NCI-H2107 (cell line): Measurements from ENCODE around the gene SUMO3.

Experiments used
- DNase-seq: peaks from one replicate; lab custom pipeline; 2025; lab: John Stamatoyannopoulos, UW

Gene SUMO3

DNA sequence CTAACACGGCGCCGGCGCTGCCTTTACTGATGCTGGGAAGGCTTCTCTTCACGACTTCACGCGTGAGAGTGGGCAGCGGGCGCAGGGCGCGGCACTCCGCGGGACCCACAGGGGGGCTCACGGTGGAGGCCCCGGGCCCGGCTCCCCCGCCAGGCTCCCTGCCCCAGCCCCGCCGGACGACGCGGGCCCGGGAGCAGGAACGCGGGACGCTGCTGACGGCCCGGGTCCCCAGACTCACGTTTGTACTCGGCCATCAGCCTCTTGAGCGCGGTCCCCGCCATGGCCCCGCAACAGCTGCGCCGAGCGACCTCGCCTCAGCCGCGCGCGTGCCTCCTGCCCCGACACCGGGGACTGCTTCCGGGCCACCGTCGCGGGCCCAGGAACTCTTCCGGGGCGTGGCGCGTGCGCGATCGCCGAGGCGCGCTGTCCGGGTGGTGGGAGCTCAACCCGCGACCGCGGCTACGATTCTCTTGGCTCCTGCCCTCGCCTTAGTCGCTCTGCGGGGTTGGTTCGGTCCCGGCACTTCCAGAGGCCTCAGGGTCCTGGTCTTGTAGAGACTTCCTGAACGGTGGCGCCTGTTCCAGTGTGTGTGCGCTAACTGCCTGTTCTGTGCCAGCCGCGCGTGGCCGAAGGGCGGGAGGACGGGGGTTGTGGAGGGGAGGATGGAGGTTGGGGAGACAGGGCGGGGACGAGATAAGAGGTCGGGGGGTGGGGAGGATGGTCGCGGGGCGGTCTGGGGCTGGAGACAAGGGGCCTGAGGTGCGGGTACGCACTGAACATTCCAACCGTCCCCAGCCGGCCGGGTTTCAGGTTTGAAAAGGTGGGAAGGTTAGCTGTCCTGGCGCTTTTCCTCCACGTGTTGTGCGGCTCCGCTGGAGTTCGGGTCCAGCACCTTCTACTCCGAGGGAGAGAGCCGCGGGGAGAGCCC lies 16.1 kb downstream of the SUMO3 start, which contains the start of gene UBE2G2:
UBE2G2 (minus strand) TSS at position 353 of the 928 bp plus-strand sequence; CDS start at position 281, 72 bp downstream.
- DNase-seq = peak; percentile 57

DNA sequence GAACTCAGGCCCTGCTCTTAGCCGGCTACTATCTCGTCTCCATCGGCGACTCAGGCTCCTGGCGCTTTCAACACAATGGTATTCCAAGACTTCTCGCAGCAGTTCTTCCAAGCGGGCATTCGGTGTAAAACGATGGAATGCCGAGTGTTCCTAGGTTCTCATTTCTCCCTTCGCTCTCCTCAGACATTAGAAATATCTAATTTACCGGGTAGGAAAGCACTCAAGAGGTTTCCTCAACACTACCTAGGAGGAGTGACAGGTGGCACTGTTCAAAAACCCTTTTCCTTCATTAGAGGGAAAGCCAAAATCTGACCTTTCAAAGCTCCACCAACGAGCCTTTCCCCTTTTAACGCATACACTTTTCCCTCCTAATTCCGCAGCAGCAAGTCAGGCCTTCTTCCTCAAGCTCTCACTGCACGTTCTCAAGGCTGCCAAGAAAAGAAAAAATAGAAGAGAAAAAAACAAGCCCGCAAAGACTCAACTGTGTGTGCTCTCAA lies 16.8 kb downstream of the SUMO3 start:
- no peak for DNase-seq

DNA sequence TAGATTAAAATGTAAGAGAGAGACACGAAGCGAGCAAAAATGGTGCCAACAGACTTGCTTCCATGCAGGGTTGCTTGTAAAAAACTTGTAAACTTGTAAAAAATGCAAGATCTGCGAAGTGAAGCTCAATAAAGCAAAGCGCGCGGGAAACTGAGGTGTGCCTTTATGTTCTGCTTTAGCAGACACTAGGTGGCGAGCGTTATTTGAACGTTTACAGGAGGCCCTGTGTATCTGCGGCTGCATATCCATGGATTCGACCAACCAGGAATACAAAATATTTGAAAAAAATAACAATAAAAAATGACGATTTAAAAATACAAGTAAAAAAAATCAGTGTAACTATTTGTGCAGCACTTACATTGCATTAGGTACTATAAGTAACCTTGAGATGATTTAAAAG lies 17.8 kb downstream of the SUMO3 start:
- DNase-seq = no peak

DNA sequence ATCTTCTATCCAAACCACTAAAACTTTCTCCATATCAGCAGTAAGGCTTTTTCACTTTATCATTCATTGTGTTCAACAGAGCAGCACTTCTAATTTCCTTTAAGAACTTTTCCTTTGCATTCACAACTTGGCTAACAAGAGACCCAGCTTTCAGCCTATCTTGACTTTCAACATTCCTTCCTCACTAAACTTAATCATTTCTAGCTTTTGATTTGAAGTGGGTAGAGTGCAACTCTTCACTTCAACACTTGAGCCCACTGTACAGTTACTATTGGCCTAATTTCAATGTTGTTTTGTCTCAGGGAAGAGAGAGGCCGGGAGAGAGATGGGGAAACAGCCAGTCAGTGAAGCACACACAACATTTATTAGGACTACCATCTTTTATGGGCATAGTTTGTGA lies 18.2 kb downstream of the SUMO3 start:
- DNase-seq = no peak

DNA sequence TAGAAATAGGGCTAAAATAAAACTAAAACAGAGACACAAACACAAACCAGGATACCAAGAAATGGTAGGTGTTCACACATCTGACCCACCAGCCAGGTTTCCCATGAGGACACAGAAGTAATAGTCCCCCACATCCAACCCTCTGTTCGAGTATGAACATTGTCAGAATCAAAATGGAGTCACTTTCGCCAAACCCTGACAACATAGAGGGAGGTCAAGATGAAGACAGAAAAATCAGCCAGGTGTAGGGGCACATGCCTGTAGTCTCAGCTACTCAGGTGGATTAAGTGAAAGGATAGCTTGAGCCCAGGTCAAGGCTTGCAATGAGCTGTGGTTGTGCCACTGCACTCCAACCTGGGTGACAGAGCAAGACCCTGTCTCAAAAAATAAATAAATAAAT lies 20.1 kb downstream of the SUMO3 start:
- DNase-seq = no peak

DNA sequence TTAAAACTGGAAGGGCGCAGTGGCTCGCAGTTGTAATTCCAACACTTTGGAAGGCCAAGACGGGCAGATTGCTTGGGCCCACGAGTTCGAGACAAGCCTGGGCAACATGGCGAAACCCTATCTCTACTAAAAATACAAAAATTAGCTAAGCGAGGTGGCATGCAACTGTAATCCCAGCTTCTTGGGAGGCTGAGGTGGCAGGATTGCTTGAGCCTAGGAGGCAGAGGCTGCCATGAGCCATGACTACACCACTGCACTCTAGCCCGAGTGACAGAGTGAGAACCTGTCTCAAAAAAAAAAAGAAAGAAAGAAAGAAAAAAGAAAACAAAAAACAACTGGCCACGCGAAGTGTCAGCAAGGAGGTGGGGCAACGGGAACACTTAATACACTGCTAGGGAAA lies 22.5 kb downstream of the SUMO3 start:
- no peak for DNase-seq

DNA sequence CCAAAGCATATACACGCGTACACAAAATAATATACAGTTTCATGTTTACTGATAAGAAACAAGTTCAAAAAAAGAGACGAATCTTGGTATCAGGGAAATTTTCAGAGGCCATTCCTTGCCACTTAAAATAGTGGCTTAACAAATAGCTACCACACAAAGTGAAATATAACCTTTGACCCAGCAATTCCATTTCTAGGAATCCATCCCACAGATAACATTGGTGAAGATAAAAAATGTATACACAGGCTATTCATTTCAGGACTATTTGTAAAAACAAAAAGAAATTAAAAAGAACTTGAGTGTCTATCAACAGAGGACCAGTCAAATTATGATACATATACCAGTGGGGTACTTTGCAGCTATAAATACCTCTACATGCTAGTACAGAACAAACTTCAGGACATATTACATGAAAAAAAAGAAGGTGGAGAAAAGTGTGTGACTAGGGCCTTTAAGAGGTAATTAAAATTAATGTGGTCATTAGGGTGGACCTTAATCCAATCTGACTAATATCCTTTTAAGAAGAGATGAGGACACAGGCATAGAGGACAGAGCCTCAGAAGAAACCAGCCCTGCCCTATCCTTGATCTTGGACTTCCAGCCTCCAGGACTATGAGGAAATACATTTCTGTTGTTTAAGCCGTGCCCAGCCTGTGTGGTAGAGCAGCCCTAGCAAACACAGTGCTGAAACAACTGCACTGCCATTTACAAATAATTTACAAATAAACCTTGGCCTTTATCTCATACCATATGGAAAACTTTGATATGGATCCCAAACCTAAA lies 24.1 kb downstream of the SUMO3 start:
- DNase-seq = no peak

DNA sequence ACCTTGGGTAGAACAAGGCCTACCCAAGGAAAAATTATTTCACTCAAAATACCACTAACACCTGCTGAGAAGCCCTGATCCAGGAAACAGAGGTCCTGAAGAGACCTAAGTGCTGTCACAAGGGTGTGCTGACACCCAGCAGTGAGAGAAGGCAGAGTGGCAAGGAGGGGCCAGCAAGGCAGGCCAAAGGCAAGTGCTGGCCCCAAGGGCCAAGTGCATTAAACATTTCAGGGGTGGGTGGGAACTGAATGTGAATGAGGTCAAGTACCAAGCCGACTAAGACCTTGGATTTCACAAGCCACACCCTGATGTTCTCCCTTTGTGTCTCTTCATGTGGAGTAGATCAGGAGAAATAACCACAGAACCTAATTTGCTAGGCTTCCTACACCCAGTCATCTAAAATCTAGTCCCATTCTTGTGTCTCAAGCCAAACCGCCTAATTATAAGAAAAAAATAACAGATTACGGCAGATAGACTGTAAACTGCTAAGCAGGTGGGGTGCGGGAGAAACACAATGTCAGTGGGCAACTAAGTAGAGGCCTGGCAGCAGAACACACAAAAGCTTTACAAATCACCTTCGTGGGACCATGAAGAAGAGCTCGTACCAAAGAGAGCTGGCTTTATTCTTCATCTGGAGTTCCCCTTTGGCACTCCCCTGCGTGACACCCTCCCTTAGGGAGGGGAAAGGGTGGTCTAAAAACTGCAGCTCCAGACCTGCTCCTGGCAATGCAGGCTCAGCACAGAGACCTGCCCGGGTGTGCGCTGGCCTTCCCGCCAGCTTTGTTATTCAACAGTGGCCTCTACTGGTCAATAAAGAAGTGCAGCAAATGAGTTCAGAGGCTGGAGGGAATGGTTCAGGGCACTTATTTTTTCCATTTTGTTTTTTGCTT lies 24.9 kb downstream of the SUMO3 start:
- DNase-seq = peak; percentile 76

DNA sequence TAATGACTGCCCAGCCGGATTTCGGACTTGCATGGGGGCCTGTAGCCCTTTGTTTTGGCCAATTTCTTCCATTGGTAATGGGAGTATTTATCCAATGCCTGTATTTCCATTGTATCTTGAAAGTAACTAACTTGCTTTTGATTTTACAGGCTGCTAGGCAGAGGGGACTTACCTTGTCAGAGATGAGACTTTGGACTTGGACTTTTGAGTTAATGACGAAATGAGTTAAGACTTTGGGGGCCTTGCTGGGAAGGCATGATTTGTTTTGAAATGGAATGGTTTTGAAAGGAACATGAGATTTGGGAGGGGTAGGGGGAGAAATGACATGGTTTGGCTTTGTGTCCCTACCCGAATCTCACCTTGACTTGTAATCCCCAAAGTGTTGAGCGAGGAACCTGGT lies 25.9 kb downstream of the SUMO3 start:
- DNase-seq = no peak

DNA sequence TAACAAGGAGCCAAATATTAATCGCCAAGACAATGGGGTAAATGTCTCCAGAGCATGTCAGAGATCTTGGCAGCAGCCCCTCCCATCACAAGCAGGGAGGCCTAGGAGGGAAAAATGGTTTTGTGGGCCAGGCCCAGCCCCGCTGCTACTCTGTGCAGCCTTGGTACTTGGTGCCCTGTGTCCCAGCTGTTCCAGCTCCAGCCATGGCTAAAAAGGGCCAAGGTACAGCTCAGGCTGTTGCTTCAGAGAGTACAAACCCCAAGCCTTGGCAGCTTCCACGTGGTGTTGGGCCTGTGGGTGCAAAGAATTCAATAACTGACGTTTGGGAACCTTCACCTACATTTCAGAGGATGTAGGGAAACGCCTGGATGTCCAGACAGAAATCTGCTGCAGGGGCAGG lies 26.6 kb downstream of the SUMO3 start:
- DNase-seq = no peak

DNA sequence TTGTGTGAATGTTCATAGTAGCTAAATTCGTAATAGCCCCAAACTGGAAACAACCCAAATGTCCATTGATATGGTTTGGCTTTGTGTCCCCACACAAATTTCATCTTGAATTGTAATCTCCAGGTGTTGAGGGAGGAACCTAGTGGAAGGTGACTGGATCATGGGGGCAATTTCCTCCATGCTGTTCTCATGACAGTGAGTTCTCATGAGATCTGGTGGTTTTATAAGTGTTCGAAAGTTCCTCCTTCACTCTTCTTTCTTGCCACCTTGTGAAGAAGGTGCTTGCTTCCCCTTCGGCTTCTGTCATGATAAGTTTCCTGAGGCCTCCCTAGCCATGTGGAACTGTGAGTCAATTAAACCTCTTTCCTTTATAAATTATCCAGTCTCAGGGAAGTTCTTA lies 27.5 kb downstream of the SUMO3 start:
- no peak for DNase-seq

DNA sequence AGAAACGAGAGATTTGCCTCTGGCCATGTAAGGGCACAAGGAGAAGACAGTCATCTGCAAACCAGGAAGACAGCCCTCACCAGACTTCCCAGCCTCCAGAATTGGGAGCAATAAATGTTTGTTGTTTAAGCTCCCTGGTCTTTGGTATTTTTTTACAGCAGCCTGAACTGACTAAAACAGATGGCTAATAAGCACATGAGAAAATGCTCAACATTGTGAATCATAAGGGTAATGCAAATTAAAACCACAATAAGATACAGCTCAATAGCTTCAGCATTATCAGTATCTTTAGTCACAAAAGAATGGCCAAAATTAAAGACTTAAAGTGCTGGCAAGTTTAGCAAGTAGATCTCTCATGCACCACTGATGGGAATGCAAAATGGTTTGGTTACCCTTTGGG lies 28.0 kb downstream of the SUMO3 start:
- DNase-seq = no peak

DNA sequence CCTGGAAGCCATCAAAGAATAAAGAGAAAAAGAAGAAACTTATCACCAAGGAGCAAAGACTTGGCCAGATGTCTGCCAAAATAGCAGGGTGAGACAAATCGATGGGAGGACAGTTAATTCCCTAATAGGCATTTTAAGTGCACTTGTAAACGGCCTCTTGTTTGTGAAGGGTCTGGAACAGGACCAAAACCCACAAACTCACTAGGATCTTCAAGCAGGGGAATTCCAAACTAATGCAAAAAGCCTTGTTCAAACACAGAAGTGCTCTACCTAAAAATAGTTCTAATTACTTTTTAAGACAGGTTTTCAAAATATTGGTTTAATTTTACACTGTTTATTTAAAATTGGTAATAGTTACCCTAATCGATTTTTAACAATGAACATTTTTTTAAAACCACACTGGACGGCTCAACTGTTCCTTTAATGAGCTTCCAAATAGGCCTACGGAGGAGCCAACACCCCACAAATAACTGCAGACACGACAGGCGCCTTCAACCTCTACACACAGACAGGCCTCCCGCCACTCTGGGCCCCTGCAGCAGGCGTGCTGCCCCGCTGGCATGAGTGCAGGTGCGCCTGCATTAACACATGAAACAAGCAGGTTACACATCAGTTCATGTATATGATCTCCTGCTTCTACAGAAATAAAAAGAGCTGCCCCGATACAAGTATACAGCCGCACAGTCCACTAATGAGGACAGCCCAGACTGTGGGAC lies 32.1 kb downstream of the SUMO3 start:
- peak; percentile 54 for DNase-seq

DNA sequence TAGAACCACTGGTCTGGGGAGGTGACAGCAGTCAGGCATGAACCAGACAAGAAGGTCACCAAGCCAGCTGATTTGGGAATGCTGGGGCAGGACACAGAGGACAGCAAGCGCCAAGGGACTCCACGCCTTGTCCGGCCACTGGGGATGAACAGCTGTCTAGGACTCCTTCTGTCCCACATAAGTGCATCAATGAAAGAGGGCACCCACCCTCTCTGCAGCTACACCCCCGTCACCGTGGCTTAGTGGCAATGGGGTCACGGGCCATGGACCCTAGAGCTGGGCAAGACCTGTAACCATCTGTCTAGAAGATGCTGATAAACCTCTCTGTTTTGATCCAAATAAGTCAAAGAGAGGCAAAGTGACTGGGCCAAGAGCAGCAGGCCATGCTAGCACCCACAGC lies 33.1 kb downstream of the SUMO3 start:
- no peak for DNase-seq

DNA sequence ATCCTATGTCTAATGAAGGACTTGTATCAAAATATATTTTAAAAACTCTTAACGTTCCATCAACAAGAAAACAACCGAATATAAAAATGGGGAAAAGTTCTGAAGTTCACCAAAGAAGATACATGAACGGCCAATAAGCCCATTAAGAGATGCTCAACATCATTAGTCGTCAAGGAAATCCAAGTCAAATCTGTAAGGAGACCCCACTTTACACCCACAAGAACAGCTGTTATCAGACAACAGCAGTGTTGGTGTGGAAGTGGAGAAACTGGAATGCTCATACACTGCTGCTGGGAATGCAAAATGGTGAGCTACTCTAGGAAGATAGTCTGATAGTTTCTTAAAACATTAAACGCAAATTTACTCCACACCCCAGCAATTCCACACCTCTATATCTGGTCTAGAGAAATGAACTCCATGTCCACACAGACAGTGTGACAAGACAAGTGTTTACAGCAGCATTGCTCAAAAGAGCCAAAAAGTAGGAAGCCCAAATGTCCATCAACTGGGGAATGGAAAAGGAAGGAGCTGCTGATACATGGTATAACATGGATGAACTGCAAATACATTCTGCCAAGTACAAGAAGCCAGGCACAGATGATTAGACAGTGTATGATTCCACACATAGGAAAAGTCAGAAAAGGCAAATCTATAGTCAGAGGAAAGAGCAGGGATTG lies 34.7 kb downstream of the SUMO3 start:
- no peak for DNase-seq

DNA sequence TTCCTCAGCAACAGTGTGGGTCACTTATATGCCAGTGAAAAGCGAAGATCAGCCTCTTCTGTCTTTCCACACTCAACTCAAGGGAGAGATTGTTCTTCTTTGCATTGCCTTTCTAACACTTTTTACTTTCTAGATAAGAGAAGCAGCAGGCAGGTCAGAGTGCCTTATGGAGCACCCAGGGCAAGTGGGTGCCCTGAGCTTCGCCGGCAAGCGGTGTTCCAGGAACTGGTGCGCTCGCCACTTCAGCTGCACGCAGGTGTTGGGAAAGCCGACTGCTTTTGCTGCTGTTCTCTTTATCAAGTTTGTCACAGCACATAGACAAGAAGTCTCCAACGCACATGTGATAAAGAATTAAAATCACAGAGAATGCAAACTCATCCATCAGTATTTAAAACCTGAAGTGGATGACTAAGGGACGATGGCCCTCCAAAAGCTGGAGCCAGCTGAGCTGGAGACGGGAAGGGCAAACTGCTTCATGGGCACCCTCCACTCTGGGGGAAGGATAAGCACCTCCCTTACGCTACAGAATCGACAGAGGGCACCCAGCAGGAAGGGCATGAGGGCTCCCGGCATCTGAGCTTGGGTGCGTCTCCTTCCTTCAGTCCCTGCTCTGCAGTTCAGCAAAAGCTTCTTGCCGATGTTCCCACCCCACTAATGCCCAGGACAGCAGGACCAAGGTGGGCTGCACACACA lies 36.9 kb downstream of the SUMO3 start:
- no peak for DNase-seq

DNA sequence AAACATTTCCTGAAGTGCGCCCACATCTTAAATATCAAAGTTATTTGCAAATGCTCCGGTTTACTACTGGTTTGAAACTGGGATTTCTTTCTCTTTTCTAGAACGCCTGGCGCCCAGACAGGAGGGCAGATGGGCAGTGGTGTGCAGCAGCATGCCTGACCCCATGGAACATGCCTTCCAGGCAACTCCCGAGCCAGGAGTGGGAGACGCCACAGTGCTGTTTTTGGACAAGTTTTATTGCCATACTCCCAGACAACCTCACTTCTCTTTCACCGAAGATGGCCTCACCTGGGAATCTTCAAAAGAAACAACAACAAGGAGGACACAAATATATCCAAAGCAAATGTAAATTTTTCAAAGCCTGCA lies 37.7 kb downstream of the SUMO3 start:
- no peak for DNase-seq

DNA sequence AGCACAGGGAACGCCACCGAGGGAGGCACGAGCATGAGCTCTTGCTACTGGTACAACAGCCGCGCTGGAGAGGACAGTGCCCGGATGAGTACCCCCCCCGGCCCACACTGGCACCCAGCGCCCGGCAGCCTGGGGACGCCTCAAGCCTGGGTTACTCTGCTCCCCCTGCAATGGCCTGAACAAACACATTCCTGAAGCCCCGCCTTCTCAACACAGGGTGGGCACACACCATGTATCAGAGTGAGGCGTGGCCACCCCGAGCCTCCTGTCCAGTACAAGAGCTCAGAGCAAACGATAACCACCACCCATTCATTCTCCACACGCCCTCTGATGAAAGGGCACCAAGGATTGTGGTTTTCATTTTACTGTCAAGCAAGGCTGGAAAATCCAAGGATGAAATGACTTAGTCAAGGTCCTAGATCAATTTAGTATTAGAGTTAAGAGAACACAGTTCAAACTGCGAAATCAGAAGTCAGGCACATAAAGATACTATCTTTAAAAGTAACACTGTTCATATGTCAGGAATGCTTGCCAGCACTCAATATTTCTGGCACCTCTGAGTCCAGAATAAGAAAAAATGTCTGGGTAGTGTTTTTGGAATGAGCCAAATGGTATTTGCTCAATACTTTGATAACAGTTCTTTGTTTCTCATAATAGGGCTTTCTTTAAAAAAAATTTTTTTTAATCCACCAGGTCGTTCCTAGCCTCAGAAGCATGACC lies 38.3 kb downstream of the SUMO3 start:
- no peak for DNase-seq

DNA sequence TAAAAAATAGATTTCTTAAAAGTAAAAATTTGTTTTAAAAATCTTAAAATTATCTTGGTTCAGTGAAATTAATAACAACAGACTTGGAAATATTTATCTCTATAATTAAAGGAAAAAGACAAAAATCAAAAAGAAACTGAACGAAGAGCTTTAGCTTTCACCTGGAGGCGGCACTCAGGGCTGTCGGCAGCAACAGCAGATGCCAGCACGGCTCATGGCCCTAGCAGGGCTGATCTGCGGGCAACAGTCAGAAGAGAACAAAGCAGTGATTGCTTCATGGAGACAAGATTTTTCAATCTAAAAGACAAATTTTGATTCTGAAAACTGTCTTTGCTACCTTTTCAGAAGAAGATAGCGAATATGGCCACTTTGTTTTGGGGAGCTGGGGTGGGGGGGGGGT lies 38.9 kb downstream of the SUMO3 start:
- no peak for DNase-seq
